ENCODE measurements around the gene LRRC1.
A peak's percentile ranks its signal among the peaks of the same experiment; 100 is the strongest.
"Not testable (repeated sequence)": the region's sequence is repeated elsewhere in the genome, so short reads cannot be mapped to it uniquely, and the experiment has no call there.

Gene LRRC1

DNA sequence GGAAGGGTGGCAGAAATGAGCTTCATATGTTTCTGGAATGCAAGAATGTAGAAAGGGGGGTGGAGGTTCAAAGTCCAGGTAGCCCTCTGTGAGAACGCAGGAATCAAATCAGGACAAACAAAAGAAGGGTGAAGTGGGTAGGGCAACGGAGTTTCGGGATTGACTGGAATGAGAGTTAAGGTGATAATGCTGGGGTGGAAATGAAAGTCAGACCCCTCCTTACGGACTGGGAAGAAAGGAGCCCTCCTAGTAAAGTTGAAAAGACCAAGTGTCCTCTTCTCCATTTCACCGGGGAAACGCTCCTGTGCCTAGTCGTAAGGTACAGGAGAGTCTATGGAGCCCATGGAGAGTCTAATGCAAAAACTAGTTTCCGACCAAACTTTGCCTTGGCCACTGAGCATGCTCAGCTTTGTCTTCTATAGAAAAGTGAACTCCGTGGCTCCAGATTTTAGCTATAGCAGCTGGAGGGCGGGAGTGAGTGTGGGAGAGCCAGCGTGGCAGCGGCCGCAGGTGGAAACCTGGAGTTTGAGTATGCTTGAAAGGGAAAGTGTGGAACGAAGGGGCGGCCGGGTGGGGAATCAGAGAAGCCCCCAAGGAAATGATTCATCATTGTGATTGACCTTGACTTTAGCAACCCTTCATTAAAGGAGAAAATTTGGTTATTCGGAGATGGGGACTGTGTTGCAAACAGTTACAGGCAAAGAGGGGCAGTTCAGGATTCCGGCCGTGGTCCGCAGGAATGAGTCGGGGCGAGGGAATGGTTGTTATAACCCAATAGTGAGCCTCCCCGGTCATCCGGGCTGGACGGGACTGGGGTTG, 1.3 kb upstream of the LRRC1 start:
- peak; percentile 48 for DNase-seq

DNA sequence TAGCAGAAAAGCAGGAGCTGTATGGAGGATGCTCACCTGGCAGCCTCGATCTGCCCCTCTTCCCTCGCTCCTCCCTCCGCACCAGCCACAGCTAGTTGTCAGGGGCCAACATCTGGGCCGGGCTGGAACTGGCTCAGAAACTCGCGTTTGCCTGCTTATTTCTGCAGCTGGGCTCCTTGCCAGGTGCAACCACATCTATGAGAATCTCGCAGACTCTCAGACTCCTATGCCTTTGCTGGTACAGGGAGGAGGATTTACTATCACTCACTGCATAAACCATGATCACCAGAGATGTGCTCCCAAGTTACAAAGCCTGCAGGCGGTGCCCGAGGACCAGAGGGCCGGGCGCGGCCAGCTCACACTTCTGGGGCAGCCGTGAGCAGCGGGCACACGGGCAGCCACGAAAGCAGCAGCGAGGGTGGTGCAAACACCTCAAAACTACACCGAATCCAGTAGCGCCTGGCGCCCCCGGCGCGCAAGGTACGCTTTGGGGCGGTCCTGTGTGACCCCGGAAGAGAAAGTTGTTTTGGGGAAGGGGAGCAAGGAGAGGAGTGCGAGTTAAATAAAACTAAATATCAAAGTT, 577 bp upstream of the LRRC1 start:
- peak; percentile 57 for DNase-seq

DNA sequence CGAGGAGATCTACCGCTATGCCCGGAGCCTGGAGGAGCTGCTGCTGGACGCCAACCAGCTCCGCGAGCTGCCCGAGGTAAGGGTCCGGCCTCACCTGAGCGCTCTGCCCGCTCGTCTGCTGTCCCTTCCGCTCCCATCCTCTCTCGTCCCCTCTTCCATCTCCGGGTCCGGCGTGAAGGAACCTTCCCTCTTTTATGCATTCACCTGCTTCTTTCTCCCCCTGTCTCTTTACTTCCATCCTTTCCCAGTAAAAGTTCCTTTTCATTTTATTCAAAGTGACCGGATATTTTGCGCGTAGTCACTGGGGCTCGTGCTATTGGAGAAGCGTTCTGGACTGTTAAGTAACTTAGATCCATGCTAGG, 516 bp downstream of the LRRC1 start:
- no peak for DNase-seq

DNA sequence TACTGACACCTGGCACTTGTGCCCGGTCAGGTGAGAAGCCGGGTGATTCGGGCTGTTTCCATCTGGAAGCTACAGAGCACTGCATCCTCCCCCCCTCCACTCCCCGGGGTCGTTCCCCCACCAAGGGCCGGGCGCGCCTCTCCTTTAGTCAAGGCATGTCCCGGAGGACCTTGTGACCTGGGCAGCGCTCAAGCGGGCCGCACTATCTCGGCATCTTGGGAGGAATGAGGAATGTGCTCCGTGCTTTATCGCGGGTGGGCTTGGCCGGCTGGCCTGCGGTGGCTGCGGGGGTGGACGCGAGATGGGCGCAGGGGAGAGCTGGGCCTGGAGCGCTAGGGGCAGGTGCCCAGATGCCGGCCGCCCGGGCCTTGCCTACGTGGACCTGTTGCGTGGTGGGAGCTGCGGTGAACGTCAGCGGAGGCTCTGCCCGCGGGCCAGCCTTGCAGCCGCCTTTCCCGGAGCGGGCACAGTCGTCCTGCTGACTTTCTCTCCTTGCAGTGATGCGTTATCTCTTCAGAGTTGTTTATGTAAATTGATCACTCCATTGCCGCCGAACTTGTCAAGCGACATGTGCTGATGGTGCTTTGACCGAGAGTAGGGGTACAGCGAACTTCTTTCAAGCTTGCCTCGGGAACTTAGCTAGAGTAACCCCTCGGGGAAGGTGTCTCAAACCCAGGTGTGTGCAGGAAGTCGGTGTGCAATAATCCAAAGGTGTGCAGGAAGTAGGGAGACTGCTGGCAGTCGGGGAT, 1.1 kb downstream of the LRRC1 start:
- DNase-seq = peak; percentile 9

DNA sequence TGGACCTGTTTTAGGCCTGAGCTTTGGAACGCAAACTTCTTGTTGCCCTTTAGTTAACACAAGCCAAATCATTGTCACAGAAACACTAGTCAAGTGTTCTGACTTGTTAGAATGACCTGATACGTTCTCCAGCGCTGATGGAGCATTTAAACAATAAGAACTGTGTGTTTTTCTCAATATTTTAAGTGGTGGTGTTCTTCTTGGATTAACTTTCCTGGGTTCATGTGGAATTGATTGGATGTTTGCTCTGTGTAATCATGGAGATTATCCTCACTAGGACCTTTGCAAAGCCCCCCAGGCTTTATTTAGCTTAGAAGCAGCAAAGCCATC, 1.6 kb downstream of the LRRC1 start:
- no peak for DNase-seq

DNA sequence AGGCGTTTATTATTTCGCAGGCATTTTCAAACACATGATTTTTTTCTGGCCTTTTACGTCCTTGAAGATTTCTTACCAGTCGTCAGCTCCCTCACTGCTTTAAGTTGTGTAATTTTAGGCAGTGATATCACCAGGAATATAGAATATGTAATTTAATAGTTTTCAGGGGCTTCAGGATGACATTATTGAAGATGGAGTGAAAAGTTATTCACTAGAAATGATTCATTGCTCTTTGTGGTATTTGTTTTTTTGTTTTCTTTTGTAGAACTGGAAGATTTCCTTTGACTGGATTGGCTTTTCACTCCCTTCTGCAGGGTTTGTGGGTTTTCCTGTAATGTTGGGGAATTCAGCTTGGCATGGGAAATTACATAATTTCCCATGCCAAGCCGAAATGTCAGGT, 2.0 kb downstream of the LRRC1 start:
- DNase-seq = no peak

DNA sequence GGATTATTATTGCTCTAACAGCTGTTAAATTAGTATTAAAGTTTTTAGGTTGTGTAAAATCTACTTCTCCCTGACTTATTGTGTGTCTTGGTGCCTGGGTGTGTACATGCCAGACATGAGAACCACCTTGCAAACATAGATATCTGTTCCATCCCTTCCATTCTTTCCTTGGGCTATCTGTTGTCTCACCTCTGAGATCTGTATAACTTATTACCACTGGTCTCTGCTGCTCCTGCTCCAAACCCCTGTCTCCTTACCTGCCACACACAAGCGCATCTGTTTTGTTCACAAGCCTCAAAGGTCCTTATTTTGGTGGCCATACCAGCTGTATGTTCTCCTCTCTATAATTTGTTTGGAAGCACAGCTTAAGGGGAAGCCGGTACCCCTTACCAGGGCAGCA, 2.5 kb downstream of the LRRC1 start:
- no peak for DNase-seq

DNA sequence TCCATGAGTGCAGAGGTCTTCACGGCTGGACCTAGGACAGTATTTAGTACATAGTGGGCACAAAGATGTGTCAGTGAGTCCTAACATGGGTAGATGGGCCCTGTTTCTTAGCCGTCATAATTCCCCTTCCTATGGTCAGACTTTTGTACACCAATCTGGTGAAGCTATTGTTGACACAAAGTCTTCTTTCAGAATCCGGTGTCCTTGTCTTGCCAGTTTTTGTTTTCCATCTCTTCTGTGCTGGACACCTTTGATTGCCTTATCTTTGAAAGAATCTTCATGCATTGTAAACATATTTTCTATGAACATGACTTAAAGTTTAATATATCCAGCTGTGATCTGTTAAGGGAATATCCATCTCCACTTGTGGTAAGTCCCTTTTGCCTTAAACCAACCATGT, 4.5 kb downstream of the LRRC1 start:
- no peak for DNase-seq

DNA sequence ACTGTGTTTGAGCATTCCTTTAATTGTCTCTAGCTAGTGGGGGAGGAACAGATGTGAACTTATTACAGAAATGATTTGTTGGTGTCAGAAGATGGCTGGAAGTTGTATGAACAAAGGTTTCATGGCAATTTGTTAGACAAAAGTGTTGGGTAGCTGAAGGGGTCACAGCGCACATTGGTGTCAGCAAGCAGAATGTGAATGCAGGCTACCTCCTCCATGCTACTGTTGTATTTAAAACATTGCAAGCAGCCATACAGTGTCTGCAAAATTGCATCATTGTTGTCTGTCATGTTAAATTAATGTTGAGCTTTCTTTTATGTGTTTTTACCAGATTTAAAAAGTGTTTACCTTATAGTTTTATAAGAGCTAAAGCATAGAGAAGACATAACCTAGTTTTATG, 6.2 kb downstream of the LRRC1 start:
- no peak for DNase-seq

DNA sequence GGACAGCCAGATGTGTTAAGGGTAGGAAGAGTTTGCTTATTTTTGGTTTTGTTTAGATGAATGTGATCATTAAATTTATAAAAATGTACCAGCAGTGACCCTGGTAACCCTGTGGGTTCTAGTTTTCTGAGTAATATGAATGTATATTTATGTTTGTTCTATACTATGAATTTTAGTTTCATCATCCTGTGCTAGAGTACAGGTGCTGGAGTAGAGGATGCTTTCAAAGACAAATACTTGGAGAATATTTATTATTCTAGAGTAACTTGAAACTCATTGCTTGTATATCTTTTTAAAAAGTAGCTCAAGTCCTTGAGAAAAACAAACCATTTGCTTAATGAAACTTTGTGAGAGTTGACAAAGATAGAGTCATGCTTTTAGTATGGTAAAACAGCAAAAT, 7.8 kb downstream of the LRRC1 start:
- no peak for DNase-seq

DNA sequence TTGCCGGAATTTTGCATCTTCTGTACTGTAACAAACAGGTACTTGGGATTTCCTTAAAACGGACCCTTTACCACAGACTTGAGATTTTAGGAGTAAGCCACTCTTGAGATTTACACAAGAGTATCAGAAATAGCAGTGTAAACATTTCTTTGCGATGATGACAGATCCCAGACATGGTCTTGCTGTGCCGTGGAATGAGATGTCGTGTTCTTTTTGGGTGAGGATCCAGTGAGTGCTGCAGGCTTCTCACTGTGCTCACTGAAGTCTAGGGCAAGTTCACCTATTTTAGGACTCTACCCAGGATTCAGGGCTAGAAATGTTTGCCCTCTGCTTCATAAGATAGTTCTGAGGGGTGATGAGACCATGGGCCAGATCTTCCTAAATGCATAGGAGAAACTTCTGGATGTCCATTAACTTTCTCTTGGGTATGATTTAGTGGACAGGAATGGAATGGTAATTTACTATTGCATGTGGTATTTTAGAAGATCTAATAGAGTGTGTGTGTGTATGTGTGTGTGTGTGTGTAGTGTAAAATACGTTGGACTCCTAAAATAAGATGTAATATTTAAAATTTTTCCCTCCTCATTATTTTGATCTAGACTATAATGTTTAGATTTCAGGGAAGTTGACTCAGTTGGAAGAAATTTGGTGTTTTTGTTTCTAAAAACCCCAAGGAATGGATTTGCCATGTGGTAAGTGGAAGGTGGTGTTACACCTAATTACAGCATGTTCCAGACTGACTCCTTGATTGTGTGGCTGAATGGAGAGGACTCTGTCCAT, 8.5 kb downstream of the LRRC1 start:
- no peak for DNase-seq

DNA sequence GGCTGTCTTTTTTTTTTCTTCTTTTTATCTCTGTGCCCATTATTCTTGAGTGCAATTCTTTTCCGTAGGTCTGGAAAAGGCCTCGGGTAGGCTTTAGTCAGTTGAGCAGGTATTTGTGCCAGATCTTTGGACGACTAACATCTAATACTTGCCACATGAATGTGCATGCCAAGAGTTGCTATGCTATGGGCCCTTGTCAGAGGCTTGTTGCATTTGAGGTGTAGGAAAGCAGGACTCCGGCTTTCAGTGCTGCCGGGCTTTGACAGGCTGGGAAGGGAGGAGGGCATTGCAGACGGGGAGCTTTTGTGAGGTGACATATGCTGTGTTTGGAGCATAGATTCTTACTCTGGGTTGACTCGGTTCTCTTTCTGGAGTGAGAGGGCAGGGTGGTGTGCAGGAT, 10.2 kb downstream of the LRRC1 start:
- DNase-seq = no peak

DNA sequence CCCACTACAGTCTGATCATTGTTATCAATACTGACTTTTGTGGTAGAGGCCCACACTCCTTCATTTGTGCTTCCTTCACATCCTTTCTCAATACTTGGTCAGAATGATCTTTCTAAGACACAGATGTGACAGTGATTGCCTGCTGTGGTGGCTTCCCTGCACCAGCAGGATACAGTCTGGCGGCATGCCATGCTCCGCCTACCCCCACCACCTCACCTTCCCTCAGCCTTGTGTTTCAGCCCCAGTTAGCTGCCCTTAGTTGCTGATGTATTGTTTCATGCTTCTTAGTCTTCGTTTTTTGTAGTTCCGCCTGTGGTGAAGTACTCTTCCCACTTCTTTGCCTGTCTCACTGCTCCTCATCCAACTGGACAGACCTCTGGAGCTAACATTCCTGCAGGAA, 10.9 kb downstream of the LRRC1 start:
- no peak for DNase-seq

DNA sequence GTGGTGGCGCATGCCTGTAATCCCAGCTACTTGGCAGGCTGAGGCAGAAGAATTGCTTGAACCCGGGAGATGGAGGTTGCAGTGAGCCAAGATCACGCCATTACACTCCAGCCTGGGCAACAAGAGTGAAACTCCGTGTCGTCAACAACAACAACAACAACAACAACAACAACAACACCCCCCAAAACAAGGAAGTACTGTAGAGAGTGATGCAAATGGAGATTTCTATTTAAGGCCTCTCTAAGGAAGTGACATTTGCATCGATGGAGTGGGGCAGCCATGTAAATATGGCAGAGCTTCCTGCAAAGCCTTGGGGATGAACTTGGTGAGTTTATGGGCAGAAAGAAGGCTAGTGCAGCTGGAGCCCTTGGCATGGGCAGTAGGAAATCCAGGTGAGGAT, 12.8 kb downstream of the LRRC1 start:
- not testable (repeated sequence) for DNase-seq

DNA sequence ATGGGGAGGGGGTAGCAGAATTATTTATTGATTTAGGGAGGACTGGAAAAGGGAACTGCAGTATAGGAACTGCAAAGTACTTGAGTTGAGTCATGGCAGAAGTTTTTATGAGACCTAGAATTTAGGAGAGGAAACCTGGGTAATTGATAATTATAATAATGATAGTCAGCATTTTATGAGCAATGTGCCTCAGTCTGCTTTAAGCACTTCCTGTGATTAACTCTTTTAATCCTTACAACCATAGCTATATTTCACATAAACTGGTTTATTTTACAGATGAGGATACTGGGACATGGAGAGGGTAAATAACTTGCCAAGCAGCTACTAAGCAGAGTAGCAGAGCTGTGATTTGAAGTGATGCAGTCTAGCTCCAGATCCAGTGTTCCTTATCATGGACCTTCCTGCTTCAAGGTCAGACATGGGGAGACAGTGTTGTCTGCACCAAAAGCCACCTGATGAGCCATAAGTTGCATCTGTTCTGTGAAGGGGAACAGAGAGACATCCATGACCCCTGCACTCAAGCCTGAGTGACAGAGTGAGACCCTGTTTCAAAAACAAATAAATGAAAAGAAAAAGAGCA, 13.6 kb downstream of the LRRC1 start:
- no peak for DNase-seq

DNA sequence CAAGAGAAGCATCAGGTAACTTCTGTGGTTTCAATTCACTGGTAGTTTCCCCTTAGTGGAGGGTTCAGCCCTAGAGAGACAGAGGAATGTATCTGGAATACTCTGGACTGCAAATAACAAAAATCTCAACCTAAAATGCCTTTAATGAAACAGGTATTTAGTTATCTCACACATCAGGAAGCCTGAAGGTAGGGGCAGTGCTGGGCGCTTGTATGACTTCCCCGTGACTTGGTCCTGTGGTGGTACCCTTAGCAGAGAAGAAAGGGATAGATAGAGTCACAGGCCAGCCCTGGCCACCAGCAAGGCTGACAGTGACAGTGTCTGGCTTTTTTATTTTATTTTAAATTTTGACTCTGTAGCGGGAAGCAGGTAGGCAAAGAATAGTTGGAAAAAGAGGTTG, 14.9 kb downstream of the LRRC1 start:
- no peak for DNase-seq

DNA sequence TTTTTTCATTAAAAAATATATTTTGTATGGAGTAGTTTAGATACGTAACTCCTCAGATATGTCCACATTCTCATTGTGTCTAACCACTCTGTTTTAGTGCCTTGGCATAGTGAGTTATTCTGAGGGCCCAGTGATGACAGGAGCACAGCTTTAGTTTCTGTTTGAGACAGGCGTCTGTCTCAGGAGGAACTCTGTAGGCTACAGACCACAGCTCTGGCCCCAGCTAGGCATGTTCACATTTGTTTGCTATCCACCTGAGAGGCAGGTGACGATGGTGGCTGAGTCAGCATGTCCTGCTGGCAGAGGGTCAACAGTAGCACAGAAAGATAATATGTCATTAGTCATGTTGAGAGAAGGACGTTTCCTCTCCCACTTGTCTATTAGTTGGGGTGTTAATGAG, 16.3 kb downstream of the LRRC1 start:
- no peak for DNase-seq

DNA sequence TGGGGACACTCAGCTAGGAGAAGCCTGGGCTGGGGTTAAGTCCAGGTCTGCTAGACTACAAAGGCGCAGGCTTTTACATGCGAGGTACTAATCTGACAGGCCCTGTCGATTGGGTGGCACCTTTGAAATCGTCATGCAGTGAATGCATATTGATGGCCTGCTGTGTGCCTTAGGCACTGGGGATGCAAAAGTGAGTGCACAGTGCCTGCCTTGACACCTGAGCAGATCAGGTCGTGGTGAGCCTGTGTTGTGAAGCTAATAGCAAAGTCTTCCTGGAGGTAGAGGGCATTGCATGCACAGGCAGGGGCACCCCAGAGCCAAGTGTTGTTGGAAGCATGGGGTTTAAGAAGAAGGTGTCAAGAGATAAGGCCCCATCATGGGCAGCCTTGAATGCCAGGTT, 16.9 kb downstream of the LRRC1 start:
- DNase-seq = no peak

DNA sequence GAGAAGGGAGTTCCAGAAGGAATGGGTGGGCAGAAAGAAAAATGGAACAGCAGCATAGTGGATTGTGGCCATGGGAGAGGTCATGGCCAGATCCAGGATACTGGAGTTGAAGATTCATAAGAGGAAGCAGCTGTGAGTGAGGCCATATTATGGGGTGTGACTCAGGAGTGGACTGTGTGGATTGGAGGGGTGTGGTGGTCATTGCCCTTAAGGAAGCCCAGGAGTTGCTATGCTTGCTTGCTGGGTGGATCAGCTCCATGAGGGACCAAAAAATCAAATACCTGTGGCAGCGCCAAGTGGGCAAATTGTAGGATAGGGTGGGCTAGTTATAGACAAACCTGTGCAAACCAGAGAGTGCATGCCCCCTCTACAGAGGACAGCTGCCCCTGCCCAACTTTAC, 18.3 kb downstream of the LRRC1 start:
- no peak for DNase-seq

DNA sequence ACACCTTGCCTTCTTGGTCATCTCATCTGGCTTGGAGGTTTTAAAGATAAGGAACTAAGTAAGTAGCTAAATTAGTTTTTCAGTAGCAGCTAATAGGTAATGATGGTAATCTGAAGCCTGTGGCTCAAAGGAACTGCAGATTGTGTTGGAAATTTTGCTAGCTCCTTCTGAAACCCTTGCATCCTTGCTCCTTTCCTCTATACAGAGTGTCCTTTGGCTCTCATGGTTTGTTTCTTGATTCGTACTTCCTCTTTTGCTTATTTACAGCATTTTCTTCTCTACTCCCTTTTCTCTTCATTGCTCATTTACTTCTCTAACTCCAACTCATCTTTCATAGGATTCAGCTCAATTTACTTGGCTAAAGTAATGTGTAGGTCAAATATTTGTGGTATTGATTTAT, 19.0 kb downstream of the LRRC1 start:
- DNase-seq = no peak

DNA sequence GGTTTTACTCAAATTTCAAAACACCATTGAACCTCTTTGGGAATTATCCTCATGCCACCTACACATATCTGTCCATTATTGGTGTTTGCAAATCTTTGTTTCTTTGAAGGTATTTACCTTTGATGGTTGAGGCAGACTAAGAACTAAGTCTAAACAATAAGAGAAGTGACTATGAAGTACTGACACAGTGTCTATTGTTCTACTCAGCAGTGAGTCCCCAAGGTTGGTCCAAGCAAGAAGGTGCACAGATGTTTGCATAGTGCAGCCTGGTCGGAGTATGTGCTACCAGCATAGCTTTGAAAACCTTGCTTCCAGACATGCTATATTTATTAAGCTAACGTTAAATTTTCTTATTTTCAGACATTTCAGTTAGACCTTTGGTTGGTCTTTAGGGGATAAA, 19.5 kb downstream of the LRRC1 start:
- no peak for DNase-seq

DNA sequence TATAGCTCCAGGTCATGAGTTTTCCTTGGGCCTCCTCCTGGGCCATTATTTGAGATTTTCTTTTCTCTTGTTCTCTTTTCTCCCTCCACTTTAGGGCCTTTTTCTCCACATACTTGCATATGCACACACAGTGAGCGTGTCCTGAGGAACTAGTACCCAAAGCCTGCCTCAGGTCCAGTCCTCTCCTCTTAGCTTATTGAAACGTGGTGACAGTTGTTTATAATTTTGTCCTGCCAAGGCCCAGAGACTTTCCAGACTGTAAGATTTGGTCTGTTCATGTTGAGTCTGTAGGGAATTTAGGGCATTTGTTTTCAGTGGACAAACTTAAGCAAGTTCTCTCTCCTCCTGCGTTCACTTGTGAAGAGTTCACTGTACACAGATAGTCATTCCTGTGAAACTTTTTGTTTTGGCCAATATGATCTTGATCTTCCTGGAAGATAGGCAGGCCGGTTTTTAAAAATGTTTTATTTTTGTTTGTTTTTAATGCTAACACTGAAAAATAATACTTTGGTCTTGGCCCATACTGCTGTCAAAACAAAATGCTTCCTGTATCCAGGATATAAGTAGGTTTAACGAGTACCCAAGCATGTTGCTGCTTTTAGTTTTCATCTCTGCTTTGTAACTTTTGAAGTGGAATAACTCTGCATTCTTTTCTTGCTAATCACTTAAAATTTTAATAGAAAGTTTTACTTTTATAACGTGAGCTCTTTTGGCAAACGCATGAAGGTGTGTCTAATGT, 20.7 kb downstream of the LRRC1 start:
- no peak for DNase-seq

Data from CD4-positive, alpha-beta T cell treated with Interleukin-10 for 1 hour (primary cell).